Activated T-helper 17 cell treated with anti-CD3 and anti-CD28 coated beads, Interleukin-2, amount 50 U/mL, for 72 hours (primary cell): ENCODE data around the gene TTPAL. TPM values are rescaled to one million over a fixed set of nuclear protein-coding genes. Genes with fewer than 3 reads are reported as not detected.
A peak's percentile ranks its signal among the peaks of the same experiment; 100 is the strongest.
"Not testable (repeated sequence)": the region's sequence is repeated elsewhere in the genome, so short reads cannot be mapped to it uniquely, and the experiment has no call there.

ENCODE experiments used
- ATAC-seq: fragments of 150-1000 bp; cut with Tn5 transposase; replicated peaks from 2 replicates; pipeline ENCODE4 v1.10.0; 2021; ENCODE audit warnings: mild to moderate bottlenecking, moderate library complexity
- H3K27ac Mint-ChIP-seq: one replicate; pipeline ENCODE4 v1.8.0; 2022; ENCODE audit warnings: mixed read lengths
- H3K27me3 Mint-ChIP-seq: one replicate; pipeline ENCODE4 v1.8.0; 2022; ENCODE audit warnings: mixed read lengths
- H3K36me3 Mint-ChIP-seq: one replicate; pipeline ENCODE4 v1.8.0; 2022; ENCODE audit warnings: low read depth, mild to moderate bottlenecking, mixed read lengths
- H3K4me1 Mint-ChIP-seq: one replicate; pipeline ENCODE4 v1.8.0; 2022; ENCODE audit warnings: mixed read lengths
- H3K4me3 Mint-ChIP-seq: one replicate; pipeline ENCODE4 v1.8.0; 2022; ENCODE audit warnings: mild to moderate bottlenecking, mixed read lengths
- H3K9me3 Mint-ChIP-seq: one replicate; pipeline ENCODE4 v1.8.0; 2022; ENCODE audit warnings: mixed read lengths
- total RNA-seq, 2 donors: library from RNA; stranded (reverse); gene quantifications; one replicate each; pipeline ENCODE4 v1.2.3, GENCODE V29; 2022

The TTPAL gene
- total RNA-seq, 2 donors from 2014 or later = 15.5 to 23.0 TPM

DNA sequence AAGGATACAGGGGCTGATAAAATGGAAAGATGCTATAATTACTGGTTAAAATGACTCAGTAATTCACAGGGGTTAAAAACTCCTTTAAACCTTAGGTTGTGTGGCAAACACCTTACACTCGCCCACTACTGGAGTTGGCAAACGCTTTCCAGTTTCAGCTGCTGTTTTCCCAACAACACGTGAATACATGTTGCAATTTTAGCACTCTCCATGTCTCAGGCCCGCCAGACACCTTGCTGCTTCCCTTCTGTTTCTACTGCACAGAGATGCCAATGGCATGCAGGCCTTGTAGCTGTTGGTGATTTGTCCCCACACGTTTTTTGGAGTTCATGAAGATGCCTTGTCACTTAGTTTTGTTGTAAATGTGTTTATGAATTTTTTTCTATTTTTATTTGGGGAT lies 5.3 kb upstream of the TTPAL start:
- no peak for ATAC-seq
- Mint-ChIP-seq H3K9me3 (no peaks in the 10 kb centered on the region), H3K27me3 (no peaks in the 10 kb centered on the region), H3K27ac (no peak overlapping the region), H3K36me3 (no peaks in the 10 kb centered on the region), H3K4me1 (peaks cover 5% of the 10 kb centered on the region), H3K4me3 (no peak overlapping the region)

DNA sequence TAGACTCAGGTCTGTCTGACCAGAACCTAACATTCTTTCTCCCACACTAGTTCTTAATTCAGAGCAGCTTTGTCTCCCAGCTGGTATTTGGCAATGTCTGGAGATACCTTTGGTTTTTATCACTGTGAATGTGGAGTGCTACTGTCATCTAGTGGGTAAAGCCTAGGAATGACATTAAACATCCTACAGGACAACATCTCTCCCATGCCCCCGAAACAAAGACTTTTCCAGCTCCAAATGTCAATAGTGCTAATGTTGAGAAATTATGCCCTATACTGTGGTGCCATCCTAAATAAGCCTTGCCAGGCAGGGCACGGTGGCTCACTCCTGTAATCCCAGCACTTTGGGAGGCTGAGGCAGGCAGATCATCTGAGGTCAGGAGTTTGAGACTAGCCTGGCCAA lies 4.2 kb upstream of the TTPAL start:
- Mint-ChIP-seq H3K4me1 (peaks cover 7% of the 10 kb centered on the region), H3K9me3 (no peaks in the 10 kb centered on the region), H3K27me3 (no peaks in the 10 kb centered on the region), H3K4me3 (no peak overlapping the region), H3K27ac (no peak overlapping the region), H3K36me3 (no peaks in the 10 kb centered on the region)
- no peak for ATAC-seq

DNA sequence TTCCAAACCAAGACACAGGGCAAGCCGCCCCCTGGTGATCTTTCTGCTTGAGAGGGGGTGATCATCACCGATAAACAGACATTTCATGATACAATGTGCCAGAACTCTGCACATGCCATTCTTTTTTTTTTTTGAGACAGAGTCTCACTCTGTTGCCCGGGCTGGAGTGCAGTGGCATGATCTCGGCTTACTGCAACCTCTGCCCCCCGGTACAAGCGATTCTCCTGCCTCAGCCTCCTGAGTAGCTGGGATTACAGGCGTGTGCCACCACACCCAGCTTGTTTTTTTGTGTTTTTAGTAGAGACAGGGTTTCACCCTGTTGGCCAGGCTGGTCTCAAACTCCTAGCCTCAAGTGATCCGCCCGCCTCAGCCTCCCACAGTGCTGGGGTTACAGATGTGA lies 3.4 kb upstream of the TTPAL start:
- H3K4me1 Mint-ChIP-seq = peaks cover 15% of the 10 kb centered on the region
- not testable (repeated sequence) for H3K27me3 Mint-ChIP-seq, H3K27ac Mint-ChIP-seq, ATAC-seq, H3K4me3 Mint-ChIP-seq, H3K9me3 Mint-ChIP-seq, H3K36me3 Mint-ChIP-seq

DNA sequence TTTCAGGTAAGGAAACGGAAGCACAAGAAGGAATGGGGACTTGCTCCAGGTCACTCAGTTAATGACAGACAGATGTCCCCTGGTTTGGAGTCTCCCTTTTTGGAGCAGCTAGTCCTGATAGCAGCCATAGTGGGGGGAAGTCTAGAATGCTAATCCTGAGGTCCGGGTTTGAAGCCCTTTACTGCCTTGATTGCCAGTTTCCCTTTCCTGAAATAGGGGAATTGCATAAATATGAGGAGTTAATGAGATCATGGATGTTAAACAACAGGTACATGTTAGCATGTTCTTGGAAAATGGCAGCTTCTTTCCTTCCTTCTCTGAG lies 341 bp upstream of the TTPAL start:
- Mint-ChIP-seq H3K27me3 (no peaks in the 10 kb centered on the region), H3K4me1 (peaks cover 21% of the 10 kb centered on the region), H3K9me3 (no peaks in the 10 kb centered on the region), H3K4me3 (peak overlapping the region; percentile 90), H3K27ac (peak overlapping the region; percentile 94), H3K36me3 (peaks cover 4% of the 10 kb centered on the region)
- no peak for ATAC-seq

DNA sequence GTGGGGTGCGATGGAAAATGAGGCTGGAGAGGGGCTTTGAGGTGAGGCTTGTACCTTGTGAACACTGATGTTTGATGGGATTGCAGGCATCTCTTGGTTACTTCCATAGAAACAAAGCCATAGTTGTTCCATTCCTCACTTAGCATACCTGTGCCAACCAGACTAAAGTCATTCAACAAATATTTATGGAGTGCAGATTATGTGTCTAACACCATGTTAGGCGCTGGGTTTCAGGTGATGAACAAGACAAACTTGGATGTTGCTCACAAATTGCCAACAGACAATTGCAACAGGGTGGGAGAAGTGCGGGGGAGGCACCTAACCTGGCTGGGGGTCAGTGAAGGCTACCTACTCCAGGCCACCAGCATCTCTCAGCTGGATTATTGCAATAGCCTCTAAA lies 1.5 kb downstream of the TTPAL start:
- H3K9me3 Mint-ChIP-seq = no peaks in the 10 kb centered on the region
- peak overlapping the region; percentile 90 for H3K4me3 Mint-ChIP-seq
- H3K4me1 Mint-ChIP-seq = peaks cover 26% of the 10 kb centered on the region
- H3K27me3 Mint-ChIP-seq = no peaks in the 10 kb centered on the region
- peaks cover 22% of the 10 kb centered on the region for H3K36me3 Mint-ChIP-seq
- H3K27ac Mint-ChIP-seq = peak overlapping the region; percentile 94
- ATAC-seq = no peak

DNA sequence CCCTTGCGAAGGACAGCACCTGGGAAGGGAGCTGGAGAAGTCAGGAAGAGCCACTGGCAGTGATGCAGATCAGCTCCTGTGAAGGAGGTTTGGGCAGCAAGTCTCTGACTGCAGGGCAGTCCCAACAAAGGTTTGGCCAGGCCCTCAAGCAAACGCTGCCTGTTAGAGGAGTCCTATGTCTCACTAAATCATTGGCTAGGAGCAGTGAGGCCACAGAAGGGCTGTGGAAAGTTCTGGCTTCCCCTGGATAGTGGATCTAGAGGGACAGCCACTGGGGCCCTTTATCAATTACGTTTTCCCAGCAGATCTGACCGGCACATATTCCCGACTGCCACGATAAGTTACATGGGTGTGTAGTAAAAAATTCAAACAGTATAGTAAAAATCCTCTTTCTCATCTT lies 2.5 kb downstream of the TTPAL start:
- Mint-ChIP-seq H3K4me1 (peaks cover 26% of the 10 kb centered on the region), H3K27ac (no peak overlapping the region), H3K36me3 (peaks cover 33% of the 10 kb centered on the region), H3K27me3 (no peaks in the 10 kb centered on the region), H3K9me3 (no peaks in the 10 kb centered on the region), H3K4me3 (no peak overlapping the region)
- ATAC-seq = no peak

DNA sequence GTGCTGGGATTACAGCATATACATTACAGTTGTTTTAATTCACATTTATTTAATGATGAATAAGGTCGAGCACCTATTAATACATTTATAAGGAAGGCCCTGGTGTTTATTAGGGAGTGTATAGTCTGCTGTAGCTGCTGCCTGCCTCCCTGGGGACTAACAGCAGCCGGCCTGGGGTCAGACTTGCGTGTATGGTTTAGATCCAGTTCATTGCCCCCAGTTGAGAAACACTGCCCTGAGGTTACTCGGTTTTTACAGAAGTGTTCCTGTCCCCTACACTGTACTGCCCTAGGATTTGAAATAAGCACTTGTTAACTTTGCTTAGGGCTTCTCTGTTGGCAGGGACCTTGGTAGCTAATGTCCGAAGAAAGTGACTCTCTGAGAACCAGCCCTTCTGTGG lies 4.0 kb downstream of the TTPAL start:
- Mint-ChIP-seq H3K9me3 (no peaks in the 10 kb centered on the region), H3K4me3 (no peak overlapping the region), H3K27ac (no peak overlapping the region), H3K4me1 (peaks cover 26% of the 10 kb centered on the region), H3K36me3 (peaks cover 47% of the 10 kb centered on the region), H3K27me3 (no peaks in the 10 kb centered on the region)
- ATAC-seq = no peak

DNA sequence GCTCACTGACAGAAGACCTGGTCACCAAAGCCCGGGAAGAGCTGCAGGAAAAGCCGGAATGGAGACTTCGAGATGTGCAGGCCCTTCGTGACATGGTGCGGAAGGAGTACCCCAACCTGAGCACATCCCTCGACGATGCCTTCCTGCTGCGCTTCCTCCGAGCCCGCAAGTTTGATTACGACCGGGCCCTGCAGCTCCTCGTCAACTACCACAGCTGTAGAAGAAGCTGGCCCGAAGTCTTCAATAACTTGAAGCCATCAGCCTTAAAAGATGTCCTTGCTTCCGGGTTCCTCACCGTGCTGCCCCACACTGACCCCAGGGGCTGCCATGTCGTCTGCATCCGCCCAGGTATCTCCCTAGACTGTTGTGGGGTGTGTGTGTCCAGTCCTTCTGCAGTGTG lies 4.4 kb downstream of the TTPAL start:
- peaks cover 52% of the 10 kb centered on the region for H3K36me3 Mint-ChIP-seq
- no peak overlapping the region for H3K27ac Mint-ChIP-seq
- H3K27me3 Mint-ChIP-seq = no peaks in the 10 kb centered on the region
- no peak overlapping the region for H3K4me3 Mint-ChIP-seq
- no peaks in the 10 kb centered on the region for H3K9me3 Mint-ChIP-seq
- peaks cover 26% of the 10 kb centered on the region for H3K4me1 Mint-ChIP-seq
- no peak for ATAC-seq

DNA sequence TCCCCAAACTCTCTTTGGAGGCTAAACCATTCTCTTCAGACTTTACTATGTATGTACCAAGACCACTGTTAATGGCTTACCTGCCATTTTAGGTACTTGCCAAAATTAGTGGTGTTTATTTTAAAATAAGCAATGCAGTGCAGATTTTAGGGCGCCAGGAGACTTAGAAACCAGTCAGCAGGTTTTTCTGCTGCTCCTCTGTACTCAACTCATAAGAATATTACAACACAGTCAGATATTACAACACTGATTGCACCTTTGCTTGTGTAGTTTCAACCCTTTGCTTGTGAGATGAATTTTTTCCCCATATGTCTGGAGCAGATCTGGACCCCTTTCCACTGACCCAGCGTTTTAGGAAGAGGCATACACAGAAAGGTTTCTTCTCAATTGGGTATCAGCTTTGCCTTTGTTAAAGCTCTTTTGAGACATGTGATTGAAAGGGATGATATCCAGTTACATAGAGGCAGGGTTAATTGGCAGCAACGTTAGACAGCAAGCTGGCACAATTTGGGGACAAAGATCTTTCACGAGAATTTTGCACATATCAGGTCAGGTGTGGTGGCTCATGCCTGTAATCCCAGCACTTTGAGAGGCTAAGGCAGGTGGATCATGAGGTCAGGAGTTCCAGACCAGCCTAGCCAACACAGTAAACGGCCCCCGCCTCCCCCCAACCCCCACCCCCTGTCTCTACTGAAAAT lies 6.2 kb downstream of the TTPAL start:
- peaks cover 69% of the 10 kb centered on the region for H3K36me3 Mint-ChIP-seq
- ATAC-seq = no peak
- peak overlapping the region; percentile 13 for H3K27ac Mint-ChIP-seq
- no peaks in the 10 kb centered on the region for H3K9me3 Mint-ChIP-seq
- H3K27me3 Mint-ChIP-seq = no peaks in the 10 kb centered on the region
- peaks cover 23% of the 10 kb centered on the region for H3K4me1 Mint-ChIP-seq
- H3K4me3 Mint-ChIP-seq = no peak overlapping the region

DNA sequence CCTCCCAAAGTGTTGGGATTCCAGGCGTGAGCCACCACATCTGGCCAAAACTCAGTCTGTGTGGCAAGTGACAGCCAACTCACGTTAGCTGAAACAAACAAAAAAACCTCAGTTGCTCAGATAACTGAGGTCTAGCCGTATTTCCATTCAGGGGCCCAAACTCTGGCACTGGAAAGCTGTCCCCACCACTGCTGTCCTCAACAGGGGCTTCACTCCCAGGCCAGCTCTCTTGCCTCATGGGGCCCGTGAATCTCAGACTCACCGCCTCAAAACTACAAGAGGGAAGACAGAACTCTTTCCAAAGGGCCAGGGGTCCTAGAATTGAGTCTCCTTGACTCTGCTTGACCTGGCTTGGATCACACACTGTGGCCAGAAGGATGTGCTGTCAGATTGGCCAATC lies 7.4 kb downstream of the TTPAL start:
- Mint-ChIP-seq H3K4me1 (peaks cover 17% of the 10 kb centered on the region), H3K4me3 (no peak overlapping the region), H3K36me3 (peaks cover 81% of the 10 kb centered on the region), H3K27me3 (no peaks in the 10 kb centered on the region), H3K27ac (no peak overlapping the region), H3K9me3 (no peaks in the 10 kb centered on the region)
- ATAC-seq = no peak

DNA sequence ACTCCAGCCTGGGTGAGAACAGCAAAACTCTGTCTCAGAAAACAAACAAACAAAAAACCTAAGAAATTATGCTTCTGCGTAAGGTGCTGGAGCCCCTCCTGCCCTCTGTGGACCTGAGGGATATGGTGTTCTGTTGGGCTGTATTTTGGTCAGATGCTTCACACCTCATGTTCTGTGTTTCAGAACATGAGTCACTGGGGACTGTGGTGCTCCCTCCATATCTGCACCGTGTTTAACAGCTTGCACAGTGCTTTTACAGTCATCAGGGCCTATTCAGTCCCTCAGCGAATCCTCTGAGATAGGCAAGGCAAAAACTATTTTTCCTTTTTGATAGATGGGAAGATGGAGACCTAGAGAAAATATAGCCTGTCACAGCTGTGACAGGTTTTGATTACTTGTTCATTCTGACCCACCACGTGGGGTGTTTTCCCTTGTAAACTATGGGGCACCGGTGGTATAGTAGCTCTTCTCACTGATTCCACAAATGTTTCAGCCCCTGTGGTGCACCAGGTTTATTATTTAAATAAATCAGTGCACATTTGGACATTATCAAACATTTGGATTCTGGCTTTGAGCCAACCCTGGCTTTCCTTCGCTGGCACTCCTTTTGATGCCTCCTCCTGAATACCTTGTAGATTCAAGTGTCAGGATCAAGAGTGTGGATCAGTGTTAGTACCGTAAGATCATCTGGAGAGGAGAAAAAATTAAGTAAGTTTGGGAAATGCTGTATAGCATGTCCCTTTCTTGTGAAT lies 9.6 kb downstream of the TTPAL start:
- Mint-ChIP-seq H3K27ac (peak overlapping the region; percentile 92), H3K4me1 (peaks cover 18% of the 10 kb centered on the region), H3K27me3 (no peaks in the 10 kb centered on the region), H3K4me3 (no peak overlapping the region), H3K36me3 (peaks cover 99% of the 10 kb centered on the region), H3K9me3 (no peaks in the 10 kb centered on the region)
- peak; percentile 86 for ATAC-seq

DNA sequence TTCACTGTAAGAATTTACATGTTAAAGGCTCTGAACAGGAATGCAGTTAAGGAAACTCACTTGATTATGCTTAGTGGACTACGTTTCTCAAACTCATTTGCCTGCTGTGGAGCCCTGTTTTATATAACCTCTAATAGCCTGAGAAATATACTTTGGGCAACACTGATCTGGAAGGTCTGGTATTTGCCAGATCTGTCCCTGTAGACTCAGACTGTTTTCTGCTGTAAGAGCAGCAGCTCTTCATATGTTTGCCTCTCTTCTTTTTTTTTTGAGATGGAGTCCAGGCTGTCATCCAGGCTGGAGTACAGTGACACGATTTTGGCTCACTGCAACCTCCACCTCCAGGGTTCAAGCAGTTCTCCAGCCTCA lies 10.1 kb downstream of the TTPAL start:
- H3K9me3 Mint-ChIP-seq = no peaks in the 10 kb centered on the region
- peaks cover 18% of the 10 kb centered on the region for H3K4me1 Mint-ChIP-seq
- no peaks in the 10 kb centered on the region for H3K27me3 Mint-ChIP-seq
- no peak for ATAC-seq
- peak overlapping the region; percentile 92 for H3K27ac Mint-ChIP-seq
- H3K36me3 Mint-ChIP-seq = peaks cover 99% of the 10 kb centered on the region
- H3K4me3 Mint-ChIP-seq = no peak overlapping the region

DNA sequence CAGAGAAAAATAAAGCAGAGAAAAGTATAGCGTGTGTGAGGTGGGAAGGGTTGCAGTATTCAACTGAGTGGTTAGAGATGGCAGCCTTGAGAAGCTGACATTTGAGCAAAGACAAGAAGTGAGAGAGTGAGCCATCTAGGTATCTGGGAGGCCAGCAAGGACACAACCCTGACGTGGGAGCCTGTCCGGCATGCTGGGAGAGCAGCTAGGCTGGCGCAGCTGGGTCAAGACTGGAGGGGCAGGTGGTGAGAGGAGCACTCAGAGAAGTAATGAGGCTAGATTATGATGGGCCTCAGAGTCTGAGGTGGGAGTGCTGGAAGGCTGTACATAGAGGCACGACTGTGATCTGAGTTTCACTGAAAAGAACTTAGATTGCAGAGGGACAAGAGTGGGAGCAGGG lies 12.9 kb downstream of the TTPAL start:
- Mint-ChIP-seq H3K4me3 (no peak overlapping the region), H3K4me1 (peaks cover 21% of the 10 kb centered on the region), H3K27me3 (no peaks in the 10 kb centered on the region), H3K9me3 (no peaks in the 10 kb centered on the region), H3K27ac (peak overlapping the region; percentile 80), H3K36me3 (peaks cover 99% of the 10 kb centered on the region)
- no peak for ATAC-seq

DNA sequence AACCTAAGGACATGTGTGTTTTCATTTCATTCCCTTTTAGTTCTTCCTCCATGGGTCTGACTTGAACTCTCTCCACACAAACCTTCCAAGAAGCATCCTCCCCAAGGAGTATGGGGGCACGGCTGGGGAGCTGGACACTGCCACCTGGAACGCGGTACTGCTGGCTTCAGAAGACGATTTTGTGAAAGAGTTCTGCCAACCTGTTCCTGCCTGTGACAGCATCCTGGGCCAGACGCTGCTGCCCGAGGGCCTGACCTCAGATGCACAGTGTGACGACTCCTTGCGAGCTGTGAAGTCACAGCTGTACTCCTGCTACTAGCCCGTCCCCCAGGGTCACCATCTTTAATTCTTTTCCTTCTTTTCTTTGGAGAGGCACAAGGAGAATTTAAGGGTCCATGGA lies 13.5 kb downstream of the TTPAL start:
- ATAC-seq = no peak
- H3K36me3 Mint-ChIP-seq = peaks cover 99% of the 10 kb centered on the region
- no peaks in the 10 kb centered on the region for H3K27me3 Mint-ChIP-seq
- no peaks in the 10 kb centered on the region for H3K9me3 Mint-ChIP-seq
- H3K4me1 Mint-ChIP-seq = peaks cover 25% of the 10 kb centered on the region
- H3K4me3 Mint-ChIP-seq = peak overlapping the region; percentile 3
- H3K27ac Mint-ChIP-seq = peak overlapping the region; percentile 80

DNA sequence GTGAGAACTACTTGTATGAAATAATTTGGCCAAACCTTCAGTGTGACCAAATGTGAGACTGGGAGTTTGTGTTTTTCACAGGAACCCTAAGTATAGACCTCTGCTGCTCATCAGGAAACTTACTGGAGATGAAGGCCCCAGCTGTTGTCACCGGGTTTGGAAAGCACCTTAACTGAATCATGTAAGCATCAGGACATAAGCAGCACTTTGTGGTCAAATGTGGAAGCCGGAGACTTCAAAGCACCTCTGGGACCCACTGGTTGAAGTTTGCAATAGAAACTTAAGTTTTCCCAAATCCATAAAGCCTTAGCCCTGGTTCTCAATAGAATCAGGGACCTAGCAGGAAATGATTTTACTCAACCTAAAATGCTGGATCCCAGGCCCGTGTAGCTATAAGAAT lies 14.3 kb downstream of the TTPAL start:
- Mint-ChIP-seq H3K4me1 (peaks cover 29% of the 10 kb centered on the region), H3K36me3 (peaks cover 99% of the 10 kb centered on the region), H3K4me3 (peak overlapping the region; percentile 3), H3K27ac (peak overlapping the region; percentile 80), H3K27me3 (no peaks in the 10 kb centered on the region), H3K9me3 (no peaks in the 10 kb centered on the region)
- ATAC-seq = peak; percentile 80
